NCI-H1417 treated with DMSO at 0.1 percent for 48 hours (cell line): Measurements from ENCODE around the gene RHEBL1.

Source experiments
- DNase-seq: peaks from one replicate; lab custom pipeline; 2025; lab: John Stamatoyannopoulos, UW

RHEBL1 gene

DNA sequence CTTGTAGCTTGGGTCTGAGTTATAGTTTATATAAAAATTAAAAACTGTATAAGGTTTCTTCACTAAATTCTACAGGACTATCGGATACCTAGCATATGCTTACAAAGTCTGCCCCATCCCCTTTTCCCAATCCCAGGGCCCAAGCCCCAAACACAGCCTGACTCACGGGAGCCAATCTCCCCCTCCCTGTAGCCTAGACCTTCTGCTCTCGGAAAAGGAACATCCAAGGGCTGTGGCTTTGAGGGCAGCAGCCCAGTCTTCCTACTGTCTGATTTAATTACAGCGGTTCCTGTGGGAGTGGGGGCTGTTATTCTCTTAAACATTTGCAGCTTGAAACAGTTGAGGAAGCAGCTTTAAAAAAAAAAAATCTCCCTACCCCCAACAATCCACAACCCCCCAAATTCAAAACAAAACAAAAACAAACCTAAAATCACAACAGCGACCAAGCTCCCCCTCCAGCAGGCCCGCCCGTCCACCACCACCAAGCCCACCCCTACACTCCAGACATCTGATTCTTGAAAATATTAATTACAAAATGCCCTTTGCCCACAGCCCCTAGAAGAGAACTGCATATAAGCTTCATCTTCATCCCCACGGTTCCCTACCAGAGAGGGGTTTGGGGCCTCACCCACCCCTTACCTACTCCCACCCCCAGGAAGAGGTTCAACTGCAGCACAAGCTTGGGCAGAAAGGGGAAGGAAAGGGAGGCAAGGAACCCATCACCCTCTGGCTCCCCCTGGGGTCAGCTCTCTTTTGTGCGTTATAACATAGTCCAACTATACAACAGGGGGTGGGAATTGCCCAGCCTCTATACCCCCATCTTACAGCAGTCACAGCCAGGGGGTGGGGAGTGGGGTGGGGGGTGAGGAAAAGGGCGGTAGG lies 50.1 kb downstream of the RHEBL1 start:
- no peak for DNase-seq

DNA sequence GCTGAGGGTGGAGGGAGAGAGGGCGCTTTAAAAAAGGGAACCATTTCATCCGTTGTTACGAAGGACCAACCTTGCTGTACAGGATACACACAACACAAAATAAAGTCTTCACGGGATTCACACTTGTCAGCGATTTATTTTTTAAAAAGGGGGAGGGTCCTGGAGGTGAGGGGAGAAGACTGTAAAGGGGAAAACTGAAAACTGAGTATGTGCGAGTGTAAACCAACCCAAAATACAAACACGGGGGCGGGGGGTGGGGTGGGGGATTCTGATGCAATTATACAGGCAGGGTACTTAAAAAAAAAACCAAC lies 50.7 kb downstream of the RHEBL1 start:
- DNase-seq = no peak

DNA sequence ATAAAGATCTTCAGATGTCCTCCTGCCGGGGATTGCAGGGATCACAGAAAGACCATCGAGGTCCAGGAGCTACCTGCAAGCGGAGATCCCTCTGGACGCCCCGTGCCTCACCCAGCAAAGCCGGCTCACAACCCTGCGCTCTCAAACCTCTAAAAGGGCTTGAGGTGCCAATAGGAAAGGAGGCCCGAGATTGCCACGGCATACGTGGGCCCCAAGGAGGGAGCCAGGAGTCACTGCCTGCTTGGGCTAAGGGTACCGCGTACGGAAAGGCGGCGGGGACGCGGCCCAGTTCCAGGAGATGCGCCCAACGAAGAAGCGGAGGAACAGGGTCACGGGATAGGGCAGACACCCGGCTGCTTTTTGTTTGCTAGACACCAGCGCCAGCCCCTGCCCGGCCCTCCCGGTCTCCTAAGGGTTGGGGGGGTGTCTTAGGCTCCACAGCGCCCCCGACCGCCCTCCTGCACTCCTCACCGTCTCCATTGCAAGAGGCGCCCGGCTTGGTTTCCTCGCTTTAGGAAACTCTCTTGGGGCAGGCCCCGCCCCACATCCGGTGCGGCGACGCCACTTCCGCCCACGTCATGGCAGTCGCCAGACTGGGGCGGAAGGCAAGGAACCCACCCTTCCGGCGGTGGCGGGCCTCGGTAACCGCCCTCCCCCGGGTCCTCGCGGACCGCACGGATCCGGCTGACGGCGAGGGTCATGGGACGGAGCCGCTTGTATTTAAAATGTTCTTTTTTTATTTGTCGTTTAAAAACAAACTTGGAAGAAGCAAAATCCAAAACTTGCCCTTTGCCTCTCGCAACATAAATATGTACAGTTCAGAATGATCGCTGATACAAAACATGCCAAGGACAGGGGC lies 51.3 kb downstream of the RHEBL1 start, which contains the start of gene PRKAG1:
PRKAG1 (minus strand) TSS at position 516 of the 859 bp plus-strand sequence; CDS start at position 480, 36 bp downstream.
- peak; percentile 53 for DNase-seq

DNA sequence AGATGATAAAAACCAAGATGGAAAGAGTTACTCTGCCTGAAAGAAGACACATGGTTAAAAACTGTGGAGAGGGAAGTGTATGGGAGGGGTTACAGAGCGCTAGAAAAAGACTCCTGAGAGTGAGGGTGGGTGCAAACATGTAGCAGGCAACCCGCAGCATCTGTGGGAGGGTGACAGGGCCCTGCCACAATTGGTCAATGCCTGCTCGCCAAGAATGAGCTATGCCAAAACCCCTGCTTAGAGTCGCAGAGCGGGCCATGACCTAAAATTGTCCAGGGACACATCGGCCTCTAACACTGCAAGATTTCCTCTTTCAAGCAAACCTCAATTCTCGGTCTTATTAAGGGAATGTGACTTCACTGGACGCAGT lies 51.9 kb downstream of the RHEBL1 start:
- DNase-seq = no peak

DNA sequence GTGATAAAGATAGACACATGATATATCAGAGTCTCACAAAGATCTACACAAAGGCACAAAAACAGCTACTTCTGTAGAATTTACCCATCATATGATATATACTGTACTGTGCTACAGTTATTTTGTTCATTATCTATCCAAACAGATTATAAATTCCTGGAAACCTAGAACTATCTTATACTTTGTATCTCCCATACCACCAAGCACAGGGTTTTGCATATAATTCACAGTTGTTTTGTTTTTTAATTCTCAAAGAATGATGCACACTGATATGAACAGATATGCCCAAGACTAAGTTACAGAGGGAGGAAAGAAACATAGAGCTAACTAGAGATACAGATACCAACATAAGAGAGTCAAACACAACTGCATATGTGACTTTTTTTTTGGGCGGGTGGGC lies 54.6 kb downstream of the RHEBL1 start:
- no peak for DNase-seq
